Muscle of arm (tissue), 12 donors: ENCODE data around the gene RAB3C. TPM values are rescaled to one million over a fixed set of nuclear protein-coding genes. Genes with fewer than 3 reads are reported as not detected.
"Not testable (repeated sequence)": the region's sequence is repeated elsewhere in the genome, so short reads cannot be mapped to it uniquely, and the experiment has no call there.

ENCODE experiments used
- DNase-seq: peaks from one replicate; pipeline ENCODE4 v3.0.0-alpha.2; 2013
- polyA plus RNA-seq, 12 donors: library from polyadenylated mRNA; unstranded; fragments of 120-200 nt; gene quantifications; one replicate each; pipeline ENCODE4 v1.2.1, GENCODE V29; 2013; ENCODE audit not compliant: insufficient read length in 12 of 12

RAB3C gene
- polyA plus RNA-seq, 12 donors = 0.05 to 1.2 (median 0.27) TPM; not detected in 1

GRCh38 chr5:58600613-58601012, 17.7 kb downstream of the RAB3C start:
- DNase-seq = not testable (repeated sequence)

GRCh38 chr5:58602889-58603288, 20.0 kb downstream of the RAB3C start:
- not testable (repeated sequence) for DNase-seq

DNA sequence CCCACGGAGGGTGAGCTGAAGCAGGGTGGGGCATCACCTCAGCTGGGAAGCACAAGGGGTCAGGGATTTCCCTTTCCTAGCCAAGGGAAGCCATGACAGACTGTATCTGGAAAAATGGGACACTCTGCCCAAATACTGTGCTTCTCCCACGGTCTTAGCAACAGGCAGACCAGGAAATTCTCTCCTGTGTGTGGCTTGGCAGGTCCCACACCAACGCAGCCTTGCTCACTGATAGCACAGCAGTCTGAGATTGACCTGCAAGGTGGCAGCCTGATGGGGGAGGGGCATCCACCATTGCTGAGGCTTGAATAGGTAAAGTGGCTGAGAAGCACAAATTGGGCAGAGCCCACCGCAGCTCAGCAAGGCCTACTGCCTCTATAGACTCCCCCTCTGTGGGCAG, 23.2 kb downstream of the RAB3C start:
- no peak for DNase-seq

- no peak for DNase-seq
Measured at GRCh38 chr5:58615972-58616371, 33.1 kb downstream of the RAB3C start.

DNA sequence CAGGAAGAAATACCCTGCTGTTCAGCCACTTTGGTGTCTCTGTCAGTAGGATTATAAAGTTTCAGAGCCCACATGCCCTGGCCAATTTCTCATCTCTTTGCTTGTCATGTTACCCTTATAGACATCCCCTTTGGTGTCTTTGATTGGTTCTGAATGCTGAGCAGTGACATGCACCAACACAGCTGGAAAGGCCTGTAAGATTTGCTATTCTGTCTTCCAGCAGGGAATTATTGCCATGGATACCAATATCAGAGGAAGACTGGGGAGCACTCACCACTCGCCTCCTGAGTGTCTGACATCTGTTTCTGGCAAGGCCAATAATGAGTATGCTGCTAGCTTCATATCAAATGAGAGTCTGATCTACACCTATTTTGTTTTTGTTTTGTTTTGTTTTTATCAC, 34.4 kb downstream of the RAB3C start:
- DNase-seq = no peak

- DNase-seq = no peak
Measured at GRCh38 chr5:58620336-58620735, 37.5 kb downstream of the RAB3C start.

DNA sequence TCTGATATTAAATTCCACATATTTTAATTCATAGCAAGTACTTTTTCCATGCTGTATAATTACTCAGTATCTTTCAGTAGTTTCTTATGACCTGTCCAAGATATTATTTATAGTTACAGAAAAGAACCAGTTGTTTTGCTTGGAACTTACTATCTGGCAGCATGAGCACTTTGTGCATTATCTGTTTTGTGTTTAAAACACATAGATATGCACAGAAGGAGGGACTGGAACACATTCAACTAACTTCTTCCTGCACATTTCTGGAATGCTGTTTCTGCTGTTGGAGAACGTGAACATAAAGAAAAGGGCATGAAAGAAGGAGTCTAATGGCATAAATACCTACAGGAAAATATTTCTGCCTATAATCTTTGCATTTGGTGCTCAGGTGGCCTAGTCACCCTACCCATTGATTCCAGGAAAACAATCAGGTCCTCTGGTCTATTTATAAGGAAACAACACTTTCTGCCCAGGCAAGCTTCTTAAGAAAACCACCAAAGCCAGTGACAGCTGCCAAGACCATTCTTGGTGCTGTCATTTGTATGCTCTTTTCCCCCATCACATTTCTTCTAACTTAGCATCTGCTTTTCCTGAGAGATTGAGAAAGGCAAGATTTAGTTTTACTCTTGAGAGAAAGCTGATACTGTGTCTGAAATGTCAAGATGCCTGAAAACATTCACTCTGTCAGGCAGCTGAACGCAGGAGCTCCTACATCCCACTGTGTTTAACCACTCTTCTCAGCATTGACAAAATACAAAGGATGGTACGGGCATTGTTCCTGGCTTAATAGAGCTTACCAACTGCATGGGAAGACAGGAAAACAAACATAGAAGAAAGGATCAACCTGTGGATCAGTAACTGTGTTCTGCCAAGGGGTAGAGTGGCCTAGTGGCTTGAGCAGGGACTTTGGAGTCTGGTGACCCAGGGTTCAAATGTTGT, 40.3 kb downstream of the RAB3C start:
- no peak for DNase-seq

DNA sequence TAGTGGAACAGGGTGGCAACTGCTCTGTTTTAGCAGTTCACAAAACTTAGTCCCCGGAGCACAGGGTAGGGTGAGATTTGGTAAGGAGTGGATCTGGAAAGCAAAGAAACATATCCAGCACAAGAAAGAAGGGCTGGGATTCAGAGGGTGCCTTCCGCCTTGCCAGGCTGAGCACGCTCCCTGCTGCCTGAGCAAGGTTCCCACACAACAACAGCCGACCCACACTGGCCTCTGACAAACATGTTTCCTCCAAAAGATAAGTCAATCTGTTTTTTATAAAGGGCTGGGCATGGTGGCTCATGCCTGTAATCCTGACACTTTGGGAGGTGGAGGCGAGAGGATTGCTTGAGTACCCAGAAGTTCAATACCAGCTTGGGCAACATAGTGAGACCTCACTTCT, 45.8 kb downstream of the RAB3C start:
- no peak for DNase-seq

DNA sequence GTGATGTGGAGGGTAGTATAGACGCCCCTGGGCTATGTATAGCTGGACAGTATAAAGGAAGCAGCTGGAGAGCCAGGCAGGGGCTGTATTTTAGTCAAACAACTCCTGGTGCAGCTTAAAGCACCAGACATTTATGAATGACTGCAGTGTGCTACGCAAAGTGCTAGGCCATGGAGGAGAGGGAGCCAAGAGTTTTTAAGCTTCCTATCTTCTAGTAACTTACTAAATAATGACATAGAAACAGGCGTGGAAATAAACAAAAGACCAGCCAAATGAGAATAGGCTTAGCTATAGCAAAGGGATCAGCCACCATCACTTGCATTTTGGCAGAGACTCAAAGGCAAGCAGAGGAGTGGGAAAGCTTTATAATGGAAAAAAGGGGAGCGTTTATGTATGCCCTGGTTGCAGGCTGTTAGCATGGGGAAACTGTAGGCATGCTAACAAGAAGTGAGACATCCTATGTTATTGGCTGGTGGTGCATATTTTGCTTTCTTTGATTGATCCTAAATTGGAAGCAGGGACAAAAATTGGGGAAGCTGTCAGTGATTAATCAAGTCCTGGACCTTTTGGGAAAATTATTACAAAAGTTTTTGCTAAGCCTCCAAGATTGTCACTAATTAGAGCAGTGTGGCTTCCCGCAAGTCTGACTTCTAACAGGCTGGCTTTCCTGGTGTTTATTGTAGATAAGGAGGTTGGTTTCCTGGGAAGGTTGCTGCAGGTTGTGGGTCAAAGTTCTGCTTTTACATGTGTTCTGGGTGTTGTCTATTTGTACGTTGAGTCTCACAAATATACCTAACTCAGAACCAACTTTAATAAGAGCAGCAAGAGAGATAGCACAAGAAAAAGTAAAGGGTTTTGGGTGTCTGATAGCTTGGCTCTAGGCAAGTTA, 46.6 kb downstream of the RAB3C start:
- DNase-seq = no peak

GRCh38 chr5:58631895-58632294, 49.0 kb downstream of the RAB3C start:
- DNase-seq = no peak

- DNase-seq = no peak
Measured at GRCh38 chr5:58635416-58635815, 52.5 kb downstream of the RAB3C start.

DNA sequence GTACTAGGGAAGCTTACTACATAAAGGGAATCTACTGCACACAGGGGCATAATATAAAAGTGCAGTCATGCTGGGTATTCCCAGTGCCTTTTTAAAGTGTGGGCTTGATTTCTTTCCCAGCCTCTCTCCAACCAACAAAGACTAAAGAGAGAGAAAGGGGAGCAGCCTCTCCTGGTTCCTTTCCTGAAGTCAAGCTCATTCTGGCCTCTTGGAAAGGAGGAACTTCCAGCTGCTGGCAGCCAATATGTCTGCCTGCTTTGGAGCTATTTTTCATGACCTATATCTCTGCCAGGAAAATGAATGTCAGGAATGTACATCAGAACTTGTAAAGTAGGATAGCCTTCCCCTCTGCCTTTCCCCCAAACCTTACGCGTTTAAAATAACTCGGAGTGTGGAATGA, 57.1 kb downstream of the RAB3C start:
- peak; percentile 37 for DNase-seq

DNA sequence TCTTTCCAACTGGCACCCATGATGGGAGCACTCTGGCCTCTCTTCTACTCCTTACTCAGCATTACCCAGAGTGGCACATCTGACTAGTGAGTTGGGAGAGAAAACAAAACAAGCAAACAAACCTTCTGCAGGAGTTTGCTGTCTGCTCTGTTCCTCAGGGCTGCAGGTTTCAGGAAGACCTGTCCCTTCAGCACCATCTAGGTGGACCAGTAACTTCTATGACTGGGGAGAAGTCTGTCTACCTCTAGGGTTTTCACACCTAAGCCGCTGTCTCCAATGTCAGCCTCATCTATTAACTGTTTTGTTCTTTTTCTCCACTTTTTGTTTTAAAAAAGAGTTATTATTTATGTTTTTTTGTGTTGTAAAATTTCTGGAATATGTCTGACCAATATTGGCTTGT, 58.7 kb downstream of the RAB3C start:
- no peak for DNase-seq

DNA sequence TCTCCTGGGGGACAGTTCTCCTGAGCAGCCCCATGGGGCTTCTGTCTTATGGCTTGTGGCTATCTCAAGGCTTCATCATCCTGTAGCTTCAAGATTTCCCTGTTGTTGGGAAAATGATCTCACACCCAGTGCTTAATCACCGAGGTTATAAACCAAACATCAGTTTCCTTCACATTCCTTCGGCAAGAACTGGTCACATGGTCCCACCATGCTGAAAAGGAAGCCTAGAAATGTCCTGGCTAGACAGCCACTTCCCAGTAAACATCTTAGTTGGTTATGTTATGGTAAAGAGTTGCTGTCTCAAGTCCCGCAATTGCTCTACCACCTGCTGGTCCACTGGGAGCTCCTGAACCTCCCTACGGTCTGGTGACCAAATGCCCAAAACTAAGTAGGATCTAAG, 66.0 kb downstream of the RAB3C start:
- no peak for DNase-seq

DNA sequence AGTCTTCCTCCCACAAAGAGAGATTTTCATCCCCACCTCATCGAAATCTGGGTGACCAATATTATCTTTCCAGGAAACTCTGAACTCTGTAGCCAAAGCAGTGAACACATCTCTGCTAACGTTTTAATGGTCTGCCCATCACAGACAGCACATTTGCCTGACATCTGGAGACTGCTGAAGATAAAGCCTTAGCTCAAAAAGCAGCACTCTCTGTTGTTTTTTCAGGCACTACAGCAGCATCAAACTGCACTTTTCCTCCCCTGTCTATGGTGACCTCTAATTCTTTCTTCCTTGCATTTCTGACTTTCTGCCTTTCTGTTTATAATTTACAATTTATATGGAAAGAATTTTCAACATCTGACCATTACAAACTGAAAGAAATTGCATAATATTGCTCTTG, 66.8 kb downstream of the RAB3C start:
- DNase-seq = no peak

DNA sequence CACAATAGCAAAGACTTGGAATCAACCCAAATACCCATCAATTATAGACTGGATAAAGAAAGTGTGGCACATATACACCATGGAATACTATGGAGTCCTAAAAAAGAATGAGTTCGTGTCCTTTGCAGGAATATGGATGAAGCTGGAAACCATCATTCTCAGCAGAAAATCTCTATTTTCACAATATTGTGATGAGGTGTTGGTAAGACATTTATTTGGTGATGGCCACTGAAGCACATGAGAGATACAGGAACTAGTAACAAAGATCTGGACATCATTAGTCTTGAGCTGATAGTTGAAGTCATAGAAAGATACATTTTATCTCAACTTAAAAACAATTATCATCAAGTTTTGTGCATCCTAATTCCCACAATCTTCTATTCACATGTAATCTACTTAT, 70.6 kb downstream of the RAB3C start:
- DNase-seq = no peak

DNA sequence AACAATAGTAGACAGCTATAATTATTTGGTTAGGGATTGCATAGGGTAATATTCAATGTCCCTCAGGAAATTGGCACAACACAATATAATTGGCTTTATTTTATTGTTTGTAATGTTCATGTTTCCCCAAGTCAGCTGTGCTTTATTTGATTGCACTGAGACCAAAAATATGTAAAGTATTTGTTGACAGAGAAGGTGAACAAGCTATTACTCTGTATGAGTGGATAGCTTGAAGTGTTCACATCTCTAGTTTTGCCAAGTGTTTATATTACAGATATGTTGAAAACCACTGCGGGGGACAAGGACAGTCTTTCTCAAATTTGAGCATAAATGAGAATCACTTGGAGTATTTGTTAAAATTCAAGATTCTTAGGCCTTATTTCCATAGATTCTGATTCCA, 83.3 kb downstream of the RAB3C start:
- DNase-seq = no peak

DNA sequence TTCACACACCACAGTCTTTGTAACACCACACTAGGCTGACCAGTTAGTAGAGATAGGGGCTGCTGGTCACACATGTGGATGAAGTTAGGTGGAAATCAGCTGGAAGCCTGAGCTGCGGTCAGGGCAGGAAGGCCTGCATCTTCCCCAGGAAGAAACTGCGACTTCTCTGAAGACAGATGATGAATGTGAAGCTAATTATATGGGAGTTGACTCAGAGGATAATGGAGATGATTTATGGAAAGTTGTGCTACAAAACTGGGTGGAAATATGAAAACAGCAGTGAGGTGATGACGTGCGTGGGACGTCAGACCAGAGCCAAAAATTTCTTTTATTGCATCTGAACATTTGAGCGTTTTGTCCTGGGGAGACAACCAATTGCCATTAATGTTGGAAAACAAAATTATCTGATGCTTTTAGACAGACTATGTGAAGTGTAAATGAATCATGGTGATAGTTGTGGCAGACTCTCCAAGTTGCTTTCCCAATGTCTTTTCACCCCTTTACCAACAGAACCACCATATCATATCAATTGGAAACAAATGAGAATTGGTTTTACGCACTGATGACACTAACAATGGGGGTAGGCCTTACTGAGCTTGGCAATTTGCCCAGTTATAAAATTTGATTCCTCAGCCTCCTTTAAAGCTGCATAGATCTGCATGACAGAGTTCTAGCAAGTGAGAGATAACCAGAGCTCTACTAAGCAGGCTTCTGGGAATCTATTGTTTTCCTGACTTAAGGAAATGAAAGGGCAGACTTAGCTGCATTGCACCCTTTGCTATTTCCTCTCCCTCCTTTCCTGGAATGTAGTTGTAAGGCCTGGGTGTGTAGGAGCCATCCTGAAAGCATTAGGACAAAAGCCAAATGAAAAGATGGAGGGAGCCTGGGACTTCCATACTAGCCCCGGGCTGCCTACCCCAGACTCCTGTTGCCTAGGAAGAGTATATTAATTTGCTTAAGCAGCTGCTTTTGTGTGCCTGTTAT, 84.0 kb downstream of the RAB3C start:
- no peak for DNase-seq

DNA sequence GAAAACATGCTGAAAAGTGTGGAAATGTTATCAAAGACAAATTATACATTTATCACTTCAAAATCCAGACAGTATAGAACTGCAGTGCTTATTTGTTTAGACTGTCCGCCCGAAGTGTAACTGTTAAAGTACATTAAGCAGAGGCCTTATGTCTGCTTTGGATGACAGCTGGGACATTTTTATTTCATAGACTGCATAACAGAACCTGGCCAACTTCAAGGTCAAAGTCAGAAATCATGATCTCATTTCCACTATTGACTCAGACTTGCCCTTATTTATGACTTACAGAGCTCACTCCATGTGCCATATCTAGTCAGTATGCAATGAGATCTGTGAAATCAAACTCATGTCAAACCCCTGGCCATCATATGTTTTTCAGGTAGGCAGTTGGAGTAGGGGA, 87.7 kb downstream of the RAB3C start:
- no peak for DNase-seq

GRCh38 chr5:58671155-58671554, 88.3 kb downstream of the RAB3C start:
- DNase-seq = no peak

GRCh38 chr5:58672521-58672920, 89.6 kb downstream of the RAB3C start:
- no peak for DNase-seq

DNA sequence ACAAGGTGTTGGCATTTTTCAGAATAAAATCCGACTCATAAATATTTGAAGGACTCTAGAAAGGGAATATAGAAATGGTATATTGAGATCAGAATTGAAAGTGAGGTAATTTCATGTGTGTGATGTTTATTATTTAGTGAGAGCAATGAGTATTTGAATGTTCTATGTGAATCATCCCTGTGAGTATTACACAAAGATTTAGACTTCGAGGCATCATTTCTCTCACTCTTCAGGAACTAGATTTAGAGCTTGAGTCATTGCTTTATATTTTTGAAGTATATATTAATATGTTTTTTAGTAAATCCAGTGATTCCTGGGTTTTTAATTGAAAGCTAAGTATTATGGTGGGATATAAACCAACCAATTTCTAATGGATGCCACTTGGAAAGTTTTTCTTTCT, 91.2 kb downstream of the RAB3C start:
- no peak for DNase-seq
